ENCODE results near the gene WNT7B. TPM values are rescaled to one million over a fixed set of nuclear protein-coding genes. Genes with fewer than 3 reads are reported as not detected.

Gene WNT7B
- total RNA-seq, 5 donors from 2014 or later (not counting 1 experiment from before 2014, with no cell fraction given), result 0.15 TPM; not detected in 4

GRCh38 chr22:45923835-45924234 is 53.1 kb downstream of the WNT7B start:
- ChIA-PET POLR2A (no interaction called here), CTCF (no interaction called here)
- Mint-ChIP-seq H3K4me1 (no peaks in the 10 kb centered on the region), H3K9me3 (no peaks in the 10 kb centered on the region), H3K4me3 (no peak overlapping the region), H3K36me3 (no peaks in the 10 kb centered on the region), H3K27me3 (peaks cover 0 to 9% of the 10 kb centered on the region in 2 donors), H3K27ac (no peak overlapping the region)
- Histone ChIP-seq H3K27me3 (replicated peaks in 1 of 2; ENCODE audit: control insufficient read depth in 2 of 2, extremely low read depth in 1 of 2, insufficient read depth in 2 of 2, low read length in 1 of 2) (peaks cover 0 to 11% of the 10 kb centered on the region in 2 experiments), H3K9me3 (no peaks in the 10 kb centered on the region), H3K4me1 (ENCODE audit: control insufficient read depth in 1 of 2, extremely low read depth in 1 of 2, insufficient read depth in 2 of 2, low read length in 2 of 2) (no peaks in the 10 kb centered on the region), H3K27ac (ENCODE audit: low read length) (no peak overlapping the region), H3K4me3 (ENCODE audit: control insufficient read depth in 1 of 2, extremely low read depth in 1 of 2, low read length in 1 of 2) (no peak overlapping the region), H3K36me3 (ENCODE audit: control insufficient read depth in 2 of 2, extremely low read depth in 1 of 2, insufficient read depth in 1 of 2, low read length in 1 of 2) (no peaks in the 10 kb centered on the region)
- no peak for ATAC-seq (replicated peaks in 1 of 4)
- 86% methylated on average over 13 of the region's 22 CpGs for WGBS (ENCODE audit: insufficient coverage)
- DNase-seq, result no peak

GRCh38 chr22:45923212-45923611 is 53.8 kb downstream of the WNT7B start:
- no peaks in the 10 kb centered on the region for H3K36me3 Mint-ChIP-seq
- Histone ChIP-seq H3K9me3 (no peaks in the 10 kb centered on the region), H3K27ac (ENCODE audit: low read length) (no peak overlapping the region), H3K36me3 (ENCODE audit: control insufficient read depth in 2 of 2, extremely low read depth in 1 of 2, insufficient read depth in 1 of 2, low read length in 1 of 2) (no peaks in the 10 kb centered on the region), H3K27me3 (replicated peaks in 1 of 2; ENCODE audit: control insufficient read depth in 2 of 2, extremely low read depth in 1 of 2, insufficient read depth in 2 of 2, low read length in 1 of 2) (peaks cover 0 to 16% of the 10 kb centered on the region in 2 experiments), H3K4me1 (ENCODE audit: control insufficient read depth in 1 of 2, extremely low read depth in 1 of 2, insufficient read depth in 2 of 2, low read length in 2 of 2) (no peaks in the 10 kb centered on the region), H3K4me3 (ENCODE audit: control insufficient read depth in 1 of 2, extremely low read depth in 1 of 2, low read length in 1 of 2) (no peak overlapping the region)
- H3K27me3 Mint-ChIP-seq, result peaks cover 0 to 6% of the 10 kb centered on the region in 2 donors
- no peak overlapping the region for H3K27ac Mint-ChIP-seq
- no peak overlapping the region for H3K4me3 Mint-ChIP-seq
- ChIA-PET POLR2A (no interaction called here), CTCF (no interaction called here)
- ATAC-seq (replicated peaks in 1 of 4), result no peak
- DNase-seq, result no peak
- WGBS (ENCODE audit: insufficient coverage), result 84% methylated on average over 7 of the region's 9 CpGs
- no peaks in the 10 kb centered on the region for H3K9me3 Mint-ChIP-seq
- no peaks in the 10 kb centered on the region for H3K4me1 Mint-ChIP-seq

GRCh38 chr22:45922661-45923060 is 54.3 kb downstream of the WNT7B start:
- 89% methylated on average over 29 of the region's 29 CpGs for WGBS (ENCODE audit: insufficient coverage)
- Histone ChIP-seq H3K27ac (ENCODE audit: low read length) (no peak overlapping the region), H3K4me1 (ENCODE audit: control insufficient read depth in 1 of 2, extremely low read depth in 1 of 2, insufficient read depth in 2 of 2, low read length in 2 of 2) (no peaks in the 10 kb centered on the region), H3K36me3 (ENCODE audit: control insufficient read depth in 2 of 2, extremely low read depth in 1 of 2, insufficient read depth in 1 of 2, low read length in 1 of 2) (no peaks in the 10 kb centered on the region), H3K27me3 (replicated peaks in 1 of 2; ENCODE audit: control insufficient read depth in 2 of 2, extremely low read depth in 1 of 2, insufficient read depth in 2 of 2, low read length in 1 of 2) (peaks cover 0 to 20% of the 10 kb centered on the region in 2 experiments), H3K9me3 (no peaks in the 10 kb centered on the region), H3K4me3 (ENCODE audit: control insufficient read depth in 1 of 2, extremely low read depth in 1 of 2, low read length in 1 of 2) (no peak overlapping the region)
- ChIA-PET POLR2A (no interaction called here), CTCF (no interaction called here)
- no peaks in the 10 kb centered on the region for H3K4me1 Mint-ChIP-seq
- H3K36me3 Mint-ChIP-seq, result no peaks in the 10 kb centered on the region
- ATAC-seq (replicated peaks in 1 of 4), result no peak
- no peak overlapping the region for H3K27ac Mint-ChIP-seq
- peaks cover 4 to 6% of the 10 kb centered on the region in 2 donors for H3K27me3 Mint-ChIP-seq
- H3K4me3 Mint-ChIP-seq, result no peak overlapping the region
- no peak for DNase-seq
- H3K9me3 Mint-ChIP-seq, result no peaks in the 10 kb centered on the region

GRCh38 chr22:45922256-45922655 is 54.7 kb downstream of the WNT7B start:
- CTCF ChIA-PET, result no interaction called here
- POLR2A ChIA-PET, result no interaction called here
- peaks cover 0 to 20% of the 10 kb centered on the region in 2 experiments for H3K27me3 ChIP-seq (replicated peaks in 1 of 2; ENCODE audit: control insufficient read depth in 2 of 2, extremely low read depth in 1 of 2, insufficient read depth in 2 of 2, low read length in 1 of 2)
- H3K4me1 Mint-ChIP-seq, result no peaks in the 10 kb centered on the region
- H3K9me3 Mint-ChIP-seq, result no peaks in the 10 kb centered on the region
- H3K27me3 Mint-ChIP-seq, result peaks cover 6 to 7% of the 10 kb centered on the region in 2 donors
- WGBS (ENCODE audit: insufficient coverage), result 82% methylated on average over 11 of the region's 15 CpGs
- no peak overlapping the region for H3K4me3 ChIP-seq (ENCODE audit: control insufficient read depth in 1 of 2, extremely low read depth in 1 of 2, low read length in 1 of 2)
- H3K36me3 ChIP-seq (ENCODE audit: control insufficient read depth in 2 of 2, extremely low read depth in 1 of 2, insufficient read depth in 1 of 2, low read length in 1 of 2), result no peaks in the 10 kb centered on the region
- no peak for DNase-seq
- no peak overlapping the region for H3K27ac ChIP-seq (ENCODE audit: low read length)
- no peak for ATAC-seq (replicated peaks in 1 of 4)
- no peaks in the 10 kb centered on the region for H3K9me3 ChIP-seq
- H3K4me1 ChIP-seq (ENCODE audit: control insufficient read depth in 1 of 2, extremely low read depth in 1 of 2, insufficient read depth in 2 of 2, low read length in 2 of 2), result no peaks in the 10 kb centered on the region
- H3K4me3 Mint-ChIP-seq, result no peak overlapping the region
- no peaks in the 10 kb centered on the region for H3K36me3 Mint-ChIP-seq
- H3K27ac Mint-ChIP-seq, result no peak overlapping the region

GRCh38 chr22:45919504-45920286 is 57.3 kb downstream of the WNT7B start:
- ATAC-seq (replicated peaks in 1 of 4) (no peak), DNase-seq (no peak)
- ChIA-PET POLR2A (no interaction called here), CTCF (no interaction called here)
- Mint-ChIP-seq H3K27ac (no peak overlapping the region), H3K4me3 (no peak overlapping the region), H3K27me3 (peaks cover 6 to 7% of the 10 kb centered on the region in 2 donors), H3K9me3 (no peaks in the 10 kb centered on the region), H3K36me3 (no peaks in the 10 kb centered on the region), H3K4me1 (no peaks in the 10 kb centered on the region)
- H3K27ac ChIP-seq (ENCODE audit: low read length), result no peak overlapping the region
- H3K4me3 ChIP-seq (ENCODE audit: control insufficient read depth in 1 of 2, extremely low read depth in 1 of 2, low read length in 1 of 2), result no peak overlapping the region
- H3K36me3 ChIP-seq (ENCODE audit: control insufficient read depth in 2 of 2, extremely low read depth in 1 of 2, insufficient read depth in 1 of 2, low read length in 1 of 2), result no peaks in the 10 kb centered on the region
- H3K27me3 ChIP-seq (replicated peaks in 1 of 2; ENCODE audit: control insufficient read depth in 2 of 2, extremely low read depth in 1 of 2, insufficient read depth in 2 of 2, low read length in 1 of 2), result peaks cover 0 to 22% of the 10 kb centered on the region in 2 experiments
- no peaks in the 10 kb centered on the region for H3K4me1 ChIP-seq (ENCODE audit: control insufficient read depth in 1 of 2, extremely low read depth in 1 of 2, insufficient read depth in 2 of 2, low read length in 2 of 2)
- H3K9me3 ChIP-seq, result no peaks in the 10 kb centered on the region
- WGBS (ENCODE audit: insufficient coverage), result 80% methylated on average over 13 of the region's 15 CpGs

GRCh38 chr22:45918459-45919370 is 58.2 kb downstream of the WNT7B start:
- Mint-ChIP-seq H3K4me3 (no peak overlapping the region), H3K27ac (no peak overlapping the region), H3K9me3 (peaks cover 0 to 5% (median 5%) of the 10 kb centered on the region in 3 donors), H3K36me3 (no peaks in the 10 kb centered on the region), H3K27me3 (peaks cover 3 to 6% of the 10 kb centered on the region in 2 donors), H3K4me1 (no peaks in the 10 kb centered on the region)
- ChIA-PET POLR2A (no interaction called here), CTCF (no interaction called here)
- H3K27ac ChIP-seq (ENCODE audit: low read length), result no peak overlapping the region
- no peak for DNase-seq
- H3K4me3 ChIP-seq (ENCODE audit: control insufficient read depth in 1 of 2, extremely low read depth in 1 of 2, low read length in 1 of 2), result no peak overlapping the region
- no peaks in the 10 kb centered on the region for H3K4me1 ChIP-seq (ENCODE audit: control insufficient read depth in 1 of 2, extremely low read depth in 1 of 2, insufficient read depth in 2 of 2, low read length in 2 of 2)
- ATAC-seq (replicated peaks in 1 of 4), result no peak
- peaks cover 0 to 21% of the 10 kb centered on the region in 2 experiments for H3K27me3 ChIP-seq (replicated peaks in 1 of 2; ENCODE audit: control insufficient read depth in 2 of 2, extremely low read depth in 1 of 2, insufficient read depth in 2 of 2, low read length in 1 of 2)
- 57% methylated on average over 28 of the region's 35 CpGs for WGBS (ENCODE audit: insufficient coverage)
- H3K36me3 ChIP-seq (ENCODE audit: control insufficient read depth in 2 of 2, extremely low read depth in 1 of 2, insufficient read depth in 1 of 2, low read length in 1 of 2), result no peaks in the 10 kb centered on the region
- H3K9me3 ChIP-seq, result no peaks in the 10 kb centered on the region
